SK-N-SH (cell line): Measurements from ENCODE around the gene MAPT. TPM values are rescaled to one million over a fixed set of nuclear protein-coding genes. Genes with fewer than 3 reads are reported as not detected.

Experiments used
- CTCF ChIA-PET: fragments of 300-600, 350-600 bp; formaldehyde crosslinking; extraction: SDS; loops from one replicate; lab custom pipeline; 2021; lab: Yijun Ruan, JAX
- POLR2A ChIA-PET: fragments of 350-600 bp; sonication (Branson Sonifier 250); formaldehyde crosslinking; extraction: SDS; loops from one replicate; lab custom pipeline; 2020; ENCODE audit warnings: antibody characterized with exemption, inconsistent platforms; lab: Yijun Ruan, JAX
- DNase-seq: peaks from one replicate; pipeline ENCODE4 v3.0.0; 2012
- H2AFZ ChIP-seq: fragments of 200-600 bp; sonication (generic); 2 replicates; pipeline ENCODE4 v1.8.1; 2016; ENCODE audit warnings: antibody characterized with exemption, mild to moderate bottlenecking, low read depth
- H3F3A ChIP-seq: fragments of 200-600 bp; sonication (generic); replicated peaks from 2 replicates; pipeline ENCODE3; 2016; ENCODE audit warnings: antibody characterized with exemption, mild to moderate bottlenecking; ENCODE audit not compliant: insufficient read depth
- H3K27ac ChIP-seq, 2 experiments: fragments of 200-500 bp in 1 of 2; fragments of 200-600 bp in 1 of 2; sonication (Bioruptor generic) in 1 of 2; sonication (generic), shearing (Covaris generic) in 1 of 2; 2 replicates each; pipeline versions ENCODE4 v1.5.1 to v1.6.1; 2014 to 2016; ENCODE audit warnings: low read depth in 2 of 2, inconsistent platforms in 1 of 2, low read length in 1 of 2, mild to moderate bottlenecking in 1 of 2, mixed read lengths in 1 of 2
- H3K27me3 ChIP-seq: fragments of 200-600 bp; sonication (generic), shearing (Covaris generic); 2 replicates; pipeline ENCODE4 v1.6.1; 2016; ENCODE audit warnings: mixed run types; ENCODE audit not compliant: insufficient read depth
- H3K36me3 ChIP-seq, 2 experiments: fragments of 200-500 bp in 1 of 2; fragments of 200-600 bp in 1 of 2; sonication (Bioruptor generic) in 1 of 2; sonication (generic) in 1 of 2; replicated peaks in 1 of 2; 2 replicates each; pipeline versions ENCODE3 to v1.5.1; 2014 to 2016; ENCODE audit warnings: low read length in 1 of 2, mild to moderate bottlenecking in 1 of 2; ENCODE audit not compliant: insufficient read depth in 2 of 2, control insufficient read depth in 1 of 2
- H3K4me1 ChIP-seq, 2 experiments: fragments of 200-500 bp in 1 of 2; fragments of 200-600 bp in 1 of 2; sonication (Bioruptor generic) in 1 of 2; sonication (generic), shearing (Covaris generic) in 1 of 2; 2 replicates each; pipeline versions ENCODE4 v1.5.1 to v1.6.1; 2014 to 2016; ENCODE audit warnings: low read depth in 1 of 2, low read length in 1 of 2, mixed run types in 1 of 2; ENCODE audit not compliant: insufficient read depth in 2 of 2, control insufficient read depth in 1 of 2
- H3K4me2 ChIP-seq: fragments of 200-600 bp; sonication (generic), shearing (Covaris generic); 2 replicates; pipeline ENCODE4 v1.6.1; 2017; ENCODE audit warnings: mixed run types
- H3K4me3 ChIP-seq, 2 experiments: fragments of 200-500 bp in 1 of 2; fragments of 200-600 bp in 1 of 2; sonication (Bioruptor generic) in 1 of 2; sonication (generic), shearing (Covaris generic) in 1 of 2; 2 replicates each; pipeline versions ENCODE4 v1.5.1 to v1.8.1; 2014 to 2016; ENCODE audit warnings: low read depth in 2 of 2, inconsistent platforms in 1 of 2, low read length in 1 of 2, mild to moderate bottlenecking in 1 of 2, mixed read lengths in 1 of 2, moderate library complexity in 1 of 2
- H3K79me2 ChIP-seq: fragments of 200-600 bp; sonication (generic); 2 replicates; pipeline ENCODE4 v1.8.1; 2017; ENCODE audit warnings: mild to moderate bottlenecking; ENCODE audit not compliant: insufficient read depth
- H3K9ac ChIP-seq: fragments of 200-600 bp; sonication (generic); 2 replicates; pipeline ENCODE4 v1.6.1; 2017; ENCODE audit warnings: mixed run types
- H3K9me2 ChIP-seq: fragments of 200-600 bp; sonication (generic); 2 replicates; pipeline ENCODE4 v1.6.1; 2017; ENCODE audit warnings: mixed run types
- H3K9me3 ChIP-seq: fragments of 200-600 bp; sonication (generic); 2 replicates; pipeline ENCODE4 v1.6.1; 2017; ENCODE audit warnings: mixed run types, mild to moderate bottlenecking, moderate library complexity
- H4K20me1 ChIP-seq: fragments of 200-600 bp; sonication (generic); 2 replicates; pipeline ENCODE4 v1.6.1; 2017; ENCODE audit warnings: mild to moderate bottlenecking, mixed run types; ENCODE audit not compliant: insufficient read depth
- CHD2 ChIP-seq: fragments of 150-350 bp; IDR thresholded peaks from 2 replicates; pipeline ENCODE4 v1.6.1; 2018; ENCODE audit warnings: low read length; ENCODE audit not compliant: partially characterized antibody
- CTCF ChIP-seq: fragments of 200-600 bp; sonication (generic); IDR thresholded peaks from 2 replicates; pipeline ENCODE4 v1.6.1; 2017; ENCODE audit warnings: antibody characterized with exemption, mild to moderate bottlenecking, moderate library complexity
- ELF1 ChIP-seq: IDR thresholded peaks from 2 replicates; pipeline ENCODE4 v1.4.0; 2012
- FOSL2 ChIP-seq: IDR thresholded peaks from 2 replicates; pipeline ENCODE4 v1.4.0; 2012; ENCODE audit warnings: low read depth, mild to moderate bottlenecking, moderate library complexity, borderline replicate concordance
- FOXM1 ChIP-seq: IDR thresholded peaks from 2 replicates; pipeline ENCODE4 v1.4.0; 2012; ENCODE audit warnings: low read depth, mild to moderate bottlenecking
- GATA2 ChIP-seq: sonication (generic); formaldehyde crosslinking; IDR thresholded peaks from 2 replicates; pipeline ENCODE4 v1.5.0; 2020; ENCODE audit warnings: mild to moderate bottlenecking, missing genetic modification reagents
- IRF3 ChIP-seq: fragments of 150-350 bp; IDR thresholded peaks from 2 replicates; pipeline ENCODE4 v1.6.1; 2016; ENCODE audit warnings: mild to moderate bottlenecking, low read depth, low read length
- JUND ChIP-seq: IDR thresholded peaks from 2 replicates; pipeline ENCODE4 v1.4.0; 2012
- MAX ChIP-seq: IDR thresholded peaks from 2 replicates; pipeline ENCODE4 v1.4.0; 2012; ENCODE audit warnings: low read depth
- MEF2A ChIP-seq: IDR thresholded peaks from 2 replicates; pipeline ENCODE4 v1.4.0; 2012; ENCODE audit warnings: low read depth, borderline replicate concordance
- MXI1 ChIP-seq: IDR thresholded peaks from 2 replicates; pipeline ENCODE4 v1.6.1; 2012; ENCODE audit warnings: mild to moderate bottlenecking, low read depth, low read length, improper control_type of control experiment
- NRF1 ChIP-seq: IDR thresholded peaks from 2 replicates; pipeline ENCODE4 v1.6.1; 2012; ENCODE audit warnings: low read depth, mild to moderate bottlenecking, low read length
- PBX3 ChIP-seq: IDR thresholded peaks from 2 replicates; pipeline ENCODE4; 2012
- RFX5 ChIP-seq: IDR thresholded peaks from 2 replicates; pipeline ENCODE4 v1.6.1; 2012; ENCODE audit warnings: mild to moderate bottlenecking, improper control_type of control experiment, low read length
- RXRA ChIP-seq: IDR thresholded peaks from 2 replicates; pipeline ENCODE4 v1.4.0; 2012; ENCODE audit warnings: low read depth, mild to moderate bottlenecking, borderline replicate concordance
- SIN3A ChIP-seq: IDR thresholded peaks from 2 replicates; pipeline ENCODE4 v1.6.1; 2012; ENCODE audit warnings: low read depth, mild to moderate bottlenecking, low read length, moderate library complexity, borderline replicate concordance
- SMC3 ChIP-seq: IDR thresholded peaks from 2 replicates; pipeline ENCODE4 v1.6.1; 2012; ENCODE audit warnings: low read depth, low read length, improper control_type of control experiment
- TAF1 ChIP-seq: IDR thresholded peaks from 2 replicates; pipeline ENCODE4 v1.6.1; 2012; ENCODE audit warnings: low read depth, mild to moderate bottlenecking, low read length, moderate library complexity, borderline replicate concordance
- TCF12 ChIP-seq: IDR thresholded peaks from 2 replicates; pipeline ENCODE4 v1.4.0; 2012
- TEAD4 ChIP-seq: IDR thresholded peaks from 2 replicates; pipeline ENCODE4 v1.4.0; 2012; ENCODE audit warnings: mild to moderate bottlenecking, borderline replicate concordance; ENCODE audit not compliant: insufficient read depth
- WGBS: methylation state at CpG from one replicate; pipeline ENCODE4 v1.1.6; 2017; ENCODE audit warnings: low lambda C conversion rate; 5-methylcytosine and 5-hydroxymethylcytosine counted together
- polyA plus RNA-seq, 3 experiments: library from polyadenylated mRNA; depleted of rRNA; stranded (reverse); fragments of >200 nt; gene quantifications; 2 replicates each; pipeline ENCODE4 v1.2.3, GENCODE V29; 2012

MAPT gene
- polyA plus RNA-seq, 1 of the 3 experiments (the other 2 are of a cell fraction), result 0.74 TPM

GRCh38 chr17:46000292-46000691 lies 105.9 kb downstream of the MAPT start:
- no peaks in the 10 kb centered on the region for H4K20me1 ChIP-seq
- POLR2A ChIA-PET, result no interaction called here

GRCh38 chr17:46000757-46001156 lies 106.4 kb downstream of the MAPT start:
- CTCF ChIA-PET, result interaction anchor here (0.7 to 8.5 kb wide), 13 partner anchors 9 to 835 kb away, joined by 3 to 104 read pairs (median 20); partner anchors contain the start of gene KANSL1
- Histone ChIP-seq H4K20me1 (no peaks in the 10 kb centered on the region), H3K9me3 (no peaks in the 10 kb centered on the region), H3K27ac (no peak overlapping the region), H3K4me2 (no peak overlapping the region), H3K4me1 (peaks cover 0 to 9% of the 10 kb centered on the region in 2 experiments; a peak in 1 of 4 replicates), H3K9me2 (no peaks in the 10 kb centered on the region), H3K79me2 (no peaks in the 10 kb centered on the region), H3F3A (no peaks in the 10 kb centered on the region), H2AFZ (no peak overlapping the region), H3K36me3 (no peaks in the 10 kb centered on the region), H3K27me3 (no peaks in the 10 kb centered on the region), H3K9ac (no peak overlapping the region), H3K4me3 (no peak overlapping the region)
- DNase-seq, result no peak
- POLR2A ChIA-PET, result no interaction called here
- 92% methylated on average over 2 of the region's 2 CpGs for WGBS
- TF ChIP-seq MEF2A (no peak), MAX (no peak), CTCF (no peak), MXI1 (no peak), RFX5 (no peak), IRF3 (no peak), FOSL2 (no peak), TAF1 (no peak), PBX3 (no peak), GATA2 (CRISPR knock-in tag) (no peak), RXRA (no peak)

More at GRCh38 chr17:46000292-46000691, 105.9 kb downstream of the MAPT start:
- Histone ChIP-seq H3K4me1 (peaks cover 0 to 9% of the 10 kb centered on the region in 2 experiments; a peak in 1 of 4 replicates), H2AFZ (no peak overlapping the region), H3K4me3 (no peak overlapping the region), H3K9me2 (no peaks in the 10 kb centered on the region), H3K27me3 (no peaks in the 10 kb centered on the region), H3K4me2 (no peak overlapping the region), H3K27ac (no peak overlapping the region), H3K9ac (no peak overlapping the region), H3K9me3 (no peaks in the 10 kb centered on the region), H3K79me2 (no peaks in the 10 kb centered on the region), H3F3A (no peaks in the 10 kb centered on the region), H3K36me3 (no peaks in the 10 kb centered on the region)
- TF ChIP-seq TEAD4 (no peak), GATA2 (CRISPR knock-in tag) (no peak), TAF1 (no peak), ELF1 (no peak), JUND (no peak), MXI1 (no peak), SIN3A (no peak), SMC3 (no peak), IRF3 (no peak), NRF1 (no peak), CHD2 (no peak), TCF12 (no peak), MEF2A (no peak), FOSL2 (no peak), FOXM1 (no peak), PBX3 (no peak)
- no peak for DNase-seq
- CTCF ChIA-PET, result interaction anchor here (0.7 to 8.5 kb wide), 7 partner anchors 9 to 289 kb away, joined by 3 to 104 read pairs (median 37); partner anchors contain the start of gene KANSL1
- 84% methylated on average over 7 of the region's 7 CpGs for WGBS
